ENCODE data around the gene FRMPD1.

- TF ChIP-seq, protein P1, sequence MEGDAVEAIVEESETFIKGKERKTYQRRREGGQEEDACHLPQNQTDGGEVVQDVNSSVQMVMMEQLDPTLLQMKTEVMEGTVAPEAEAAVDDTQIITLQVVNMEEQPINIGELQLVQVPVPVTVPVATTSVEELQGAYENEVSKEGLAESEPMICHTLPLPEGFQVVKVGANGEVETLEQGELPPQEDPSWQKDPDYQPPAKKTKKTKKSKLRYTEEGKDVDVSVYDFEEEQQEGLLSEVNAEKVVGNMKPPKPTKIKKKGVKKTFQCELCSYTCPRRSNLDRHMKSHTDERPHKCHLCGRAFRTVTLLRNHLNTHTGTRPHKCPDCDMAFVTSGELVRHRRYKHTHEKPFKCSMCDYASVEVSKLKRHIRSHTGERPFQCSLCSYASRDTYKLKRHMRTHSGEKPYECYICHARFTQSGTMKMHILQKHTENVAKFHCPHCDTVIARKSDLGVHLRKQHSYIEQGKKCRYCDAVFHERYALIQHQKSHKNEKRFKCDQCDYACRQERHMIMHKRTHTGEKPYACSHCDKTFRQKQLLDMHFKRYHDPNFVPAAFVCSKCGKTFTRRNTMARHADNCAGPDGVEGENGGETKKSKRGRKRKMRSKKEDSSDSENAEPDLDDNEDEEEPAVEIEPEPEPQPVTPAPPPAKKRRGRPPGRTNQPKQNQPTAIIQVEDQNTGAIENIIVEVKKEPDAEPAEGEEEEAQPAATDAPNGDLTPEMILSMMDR (IDR thresholded peaks at IDR 0.05; ENCODE audit: insufficient read depth, low read depth, low read length) = no peak
- TF ChIP-seq EZH2 (IDR thresholded peaks at IDR 0.05; ENCODE audit: insufficient read depth, low read length) = no peak
These were observed 30.9 kb upstream of the FRMPD1 start for GRCh38 chr9:37619806-37620205.
